GM10248 (cell line): Measurements from ENCODE around the gene NUDCD3.

Source experiments
- CTCF ChIA-PET: fragments of 300-600 bp; sonication (Branson Sonifier 250); formaldehyde crosslinking; extraction: SDS; loops from one replicate; lab custom pipeline; 2021; ENCODE audit warnings: antibody characterized with exemption; lab: Yijun Ruan, JAX
- POLR2A ChIA-PET: fragments of 350-650 bp; sonication (Branson Sonifier 250); formaldehyde crosslinking; extraction: SDS; loops from one replicate; lab custom pipeline; 2020; ENCODE audit warnings: antibody characterized with exemption; lab: Yijun Ruan, JAX
- DNase-seq: peaks from one replicate; pipeline ENCODE4 v3.0.0; 2012; ENCODE audit errors: extremely low spot score
- TF ChIP-seq, protein P1 (sequence below): IDR thresholded peaks from 2 replicates; pipeline ENCODE4 v1.5.1; 2012; ENCODE audit warnings: mild to moderate bottlenecking, low read depth; ENCODE audit errors: extremely low read depth, missing control alignments, control extremely low read depth

NUDCD3 gene

GRCh38 chr7:44341401-44341800 is 149.1 kb downstream of the NUDCD3 start:
- CTCF ChIA-PET, result no interaction called here
- POLR2A ChIA-PET, result no interaction called here
- TF ChIP-seq, protein P1, sequence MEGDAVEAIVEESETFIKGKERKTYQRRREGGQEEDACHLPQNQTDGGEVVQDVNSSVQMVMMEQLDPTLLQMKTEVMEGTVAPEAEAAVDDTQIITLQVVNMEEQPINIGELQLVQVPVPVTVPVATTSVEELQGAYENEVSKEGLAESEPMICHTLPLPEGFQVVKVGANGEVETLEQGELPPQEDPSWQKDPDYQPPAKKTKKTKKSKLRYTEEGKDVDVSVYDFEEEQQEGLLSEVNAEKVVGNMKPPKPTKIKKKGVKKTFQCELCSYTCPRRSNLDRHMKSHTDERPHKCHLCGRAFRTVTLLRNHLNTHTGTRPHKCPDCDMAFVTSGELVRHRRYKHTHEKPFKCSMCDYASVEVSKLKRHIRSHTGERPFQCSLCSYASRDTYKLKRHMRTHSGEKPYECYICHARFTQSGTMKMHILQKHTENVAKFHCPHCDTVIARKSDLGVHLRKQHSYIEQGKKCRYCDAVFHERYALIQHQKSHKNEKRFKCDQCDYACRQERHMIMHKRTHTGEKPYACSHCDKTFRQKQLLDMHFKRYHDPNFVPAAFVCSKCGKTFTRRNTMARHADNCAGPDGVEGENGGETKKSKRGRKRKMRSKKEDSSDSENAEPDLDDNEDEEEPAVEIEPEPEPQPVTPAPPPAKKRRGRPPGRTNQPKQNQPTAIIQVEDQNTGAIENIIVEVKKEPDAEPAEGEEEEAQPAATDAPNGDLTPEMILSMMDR, result no peak
- no peak for DNase-seq

DNA sequence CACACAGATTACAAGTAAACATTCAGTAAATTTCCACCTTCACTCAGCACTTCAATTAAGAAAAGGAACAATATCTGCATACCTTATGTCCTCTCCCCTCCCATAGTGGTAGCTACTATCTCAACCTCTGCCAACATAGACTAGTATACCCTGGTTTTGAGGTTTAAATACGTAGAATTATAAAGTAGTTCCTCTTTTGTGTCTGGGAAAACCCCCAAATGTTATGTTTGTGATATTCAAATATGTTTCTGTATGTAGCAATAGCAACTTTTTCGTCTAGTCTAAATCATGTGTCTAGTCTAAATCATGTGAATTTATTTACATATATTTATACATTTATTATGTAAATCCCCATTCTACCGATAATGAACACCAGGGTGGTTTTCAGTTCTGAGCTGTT is 151.9 kb downstream of the NUDCD3 start:
- no peak for DNase-seq
- CTCF ChIA-PET, result no interaction called here
- TF ChIP-seq, protein P1, result no peak
- POLR2A ChIA-PET, result no interaction called here

GRCh38 chr7:44336491-44336890 is 154.0 kb downstream of the NUDCD3 start:
- ChIA-PET POLR2A (no interaction called here), CTCF (interaction anchor here (0.9 kb wide), 1 partner anchor 9 kb away, joined by 3 read pairs; no protein-coding TSS in a partner anchor)
- no peak for DNase-seq
- TF ChIP-seq, protein P1, result no peak

DNA sequence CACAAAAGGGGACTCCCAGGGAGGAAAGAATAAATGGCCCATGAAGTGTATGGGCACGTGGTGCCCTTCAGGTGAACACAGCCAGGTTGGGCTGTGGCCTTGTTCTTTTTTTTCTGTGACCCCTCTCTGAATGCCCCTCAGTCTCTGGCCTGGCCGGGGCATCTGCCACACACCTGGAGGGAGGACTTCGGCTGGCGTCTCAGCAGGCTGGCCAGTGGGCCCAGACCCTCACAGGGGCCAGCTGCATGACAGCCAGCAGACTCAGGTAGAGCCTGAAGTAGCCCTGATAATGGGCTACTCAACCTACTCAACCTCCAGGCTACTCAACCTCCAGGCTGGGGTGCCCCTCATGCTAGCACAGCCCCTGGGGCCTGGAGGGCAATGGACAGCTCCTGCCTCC is 155.3 kb downstream of the NUDCD3 start:
- no peak for DNase-seq
- ChIA-PET CTCF (interaction anchor here (1.1 to 1.4 kb wide), 2 partner anchors 10 to 12 kb away, joined by 3 read pairs; no protein-coding TSS in a partner anchor), POLR2A (no interaction called here)
- TF ChIP-seq, protein P1, result no peak

DNA sequence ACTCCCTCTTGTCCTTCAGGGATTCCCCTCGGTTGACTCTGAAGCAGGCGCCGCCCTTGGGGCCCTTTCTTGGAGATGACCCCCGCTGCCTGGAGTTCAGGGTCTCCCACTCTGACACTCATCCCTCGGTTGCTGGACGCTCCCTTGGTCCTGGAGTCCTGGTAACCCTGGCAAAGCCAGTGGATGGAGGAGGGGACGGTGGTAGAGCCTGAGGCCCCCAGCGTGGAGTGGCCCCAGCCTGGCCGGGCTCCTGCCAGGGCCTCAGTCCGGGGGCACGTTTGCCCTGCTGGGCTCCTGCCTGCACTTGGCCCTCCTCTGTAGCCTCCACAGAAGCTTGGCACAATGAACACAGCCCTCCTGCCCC is 155.7 kb downstream of the NUDCD3 start:
- ChIA-PET POLR2A (no interaction called here), CTCF (interaction anchor here (1.4 kb wide), 1 partner anchor 10 kb away, joined by 3 read pairs; no protein-coding TSS in a partner anchor)
- TF ChIP-seq, protein P1, result no peak
- DNase-seq, result no peak

DNA sequence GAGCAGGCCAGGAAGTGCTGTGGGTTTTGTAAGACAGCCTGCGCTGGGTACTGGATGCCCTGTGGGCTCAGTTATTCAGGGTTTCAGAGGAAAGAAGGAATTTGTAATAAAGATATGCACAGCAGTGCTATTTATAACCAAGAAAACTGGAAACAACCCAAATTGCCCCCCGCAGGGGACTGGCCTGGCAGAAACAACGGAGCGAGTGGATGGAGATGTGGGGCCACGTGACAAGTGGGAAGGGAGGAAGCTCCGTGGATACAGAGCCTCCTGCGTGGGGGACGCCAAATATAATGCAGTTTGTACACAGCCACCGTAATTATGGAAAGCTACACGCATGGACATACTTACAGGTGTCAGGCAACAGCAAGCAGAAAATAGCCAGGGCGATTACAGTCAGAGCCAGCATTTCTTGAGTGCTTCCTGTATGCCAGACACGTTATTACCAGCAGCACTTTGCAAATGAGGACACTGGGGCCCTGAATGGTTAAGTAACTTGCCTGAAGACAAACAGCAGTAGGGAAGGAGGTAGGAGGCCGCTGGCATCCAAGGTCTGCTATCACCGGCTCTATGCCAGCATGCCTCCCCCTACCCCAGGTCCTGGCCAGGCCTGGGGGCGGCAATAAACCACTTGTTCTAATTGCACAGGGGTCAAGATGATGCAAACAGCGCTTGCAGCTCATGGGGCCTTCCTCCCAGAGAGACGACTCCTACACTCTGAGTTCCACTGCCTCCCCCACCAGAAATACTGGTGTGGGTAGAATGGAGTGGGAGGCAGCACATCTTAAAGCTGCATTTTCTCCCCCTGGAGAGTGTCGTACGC is 156.3 kb downstream of the NUDCD3 start:
- TF ChIP-seq, protein P1, result no peak
- no peak for DNase-seq
- CTCF ChIA-PET, result interaction anchor here (0.9 kb wide), 1 partner anchor 93 kb away, joined by 3 read pairs; no protein-coding TSS in a partner anchor
- POLR2A ChIA-PET, result no interaction called here
